HL-60/S4 (cell line): ENCODE data around the gene LYPLA2.
"Not testable (repeated sequence)": the region's sequence is repeated elsewhere in the genome, so short reads cannot be mapped to it uniquely, and the experiment has no call there.

Experiments used
- in situ Hi-C: fragments of 300-500 bp; cut with MboI; formaldehyde crosslinking; loops from 2 replicates; pipeline ENCODE4 v1.14.3; 2022; ENCODE audit warnings: low sequenced_read_pairs

Gene LYPLA2

DNA sequence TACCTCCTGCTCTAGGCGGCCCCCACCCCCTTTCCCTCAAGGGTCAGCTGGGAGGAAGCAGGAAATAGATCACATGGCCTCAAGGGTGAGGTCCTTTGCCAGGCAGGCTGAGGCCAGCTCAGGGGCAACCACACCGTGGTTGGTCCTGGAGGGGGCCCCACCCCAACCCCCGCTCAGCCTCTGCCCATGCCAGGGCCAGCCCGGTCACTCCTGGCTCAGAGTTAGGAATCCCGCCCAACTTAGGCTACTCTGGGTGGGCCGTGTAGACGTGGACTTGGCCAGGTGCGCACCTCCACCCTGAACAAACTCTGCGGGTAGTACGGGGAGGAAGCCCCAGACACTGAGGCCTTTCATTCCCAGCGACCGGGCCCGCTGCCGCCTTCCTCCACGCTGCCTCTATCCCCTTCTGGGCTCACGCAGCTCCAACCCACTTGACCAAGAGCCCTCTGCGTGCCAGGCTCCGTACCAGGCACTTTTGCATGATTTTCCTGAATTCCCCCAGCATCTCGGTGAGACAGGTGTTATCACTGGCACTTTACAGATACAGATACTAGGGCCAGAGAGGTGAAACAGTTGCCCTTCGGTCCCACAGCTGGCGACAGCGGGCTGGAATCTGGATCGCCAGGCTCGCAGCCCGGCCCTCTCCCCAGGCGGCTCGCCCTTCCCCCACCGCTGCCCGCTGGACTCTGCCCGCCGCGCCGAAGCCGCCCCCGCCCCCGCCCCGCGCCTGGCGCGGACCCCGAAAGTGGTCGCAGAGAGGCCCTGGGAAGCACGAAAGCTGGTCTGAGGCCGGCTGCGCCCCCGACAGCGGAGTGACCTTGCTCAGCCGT lies 8.8 kb downstream of the LYPLA2 start:
- in situ Hi-C loops = no loop called here

DNA sequence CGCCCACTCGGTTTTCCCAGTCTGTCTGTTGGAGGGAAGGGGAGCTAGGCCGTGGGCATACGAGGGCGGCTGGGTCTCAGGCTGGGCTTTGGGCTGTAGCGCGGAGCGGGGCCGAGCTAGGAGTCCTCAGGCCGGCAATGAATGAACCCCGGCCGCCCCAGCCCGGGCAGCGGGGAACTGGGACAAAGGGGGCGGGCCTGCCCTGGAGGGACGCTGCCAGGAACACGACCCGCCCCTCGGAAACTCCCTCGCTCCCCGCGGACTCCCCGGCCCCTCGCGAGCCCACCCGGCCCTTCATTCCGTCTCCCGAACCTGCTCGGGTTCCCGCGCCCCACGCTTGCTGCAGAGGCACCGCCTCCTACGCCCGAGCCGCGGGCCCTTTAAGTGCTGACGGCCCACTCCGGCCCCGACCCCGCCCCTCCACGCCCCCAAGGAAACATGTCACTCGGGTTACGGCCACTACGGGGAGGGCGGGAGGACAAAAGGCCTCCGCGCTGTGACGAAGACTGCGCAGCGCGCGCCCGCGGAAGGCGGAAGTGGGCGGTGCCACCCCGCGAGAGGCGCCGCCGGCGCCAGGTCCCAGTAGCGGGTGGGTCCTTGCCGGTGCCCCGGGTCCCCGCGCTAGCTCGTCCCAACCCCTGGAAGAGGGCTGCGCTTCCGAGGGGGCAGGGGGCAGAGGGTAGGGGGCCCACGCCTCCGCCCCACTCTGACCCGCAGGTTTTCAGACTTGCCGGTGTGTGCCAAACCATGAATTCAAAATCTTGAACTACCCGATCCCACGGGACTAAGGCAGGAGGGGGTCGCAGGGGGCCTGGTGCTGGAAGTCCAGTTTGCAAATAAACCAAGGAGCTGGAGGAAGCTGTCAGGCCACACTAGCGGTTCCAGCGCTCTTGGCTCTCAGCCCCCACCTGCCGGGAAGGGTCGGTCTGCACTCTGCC lies 9.7 kb downstream of the LYPLA2 start, which contains the start of gene GALE:
Gene GALE, minus strand, starts transcription at position 355 of the 938 bp plus-strand sequence. CDS start 1,747 bp downstream, outside the sequence.
- in situ Hi-C loops = no loop called here

- in situ Hi-C loops = no loop called here
Observed at GRCh38 chr1:23801338-23801748, 10.4 kb downstream of the LYPLA2 start.

DNA sequence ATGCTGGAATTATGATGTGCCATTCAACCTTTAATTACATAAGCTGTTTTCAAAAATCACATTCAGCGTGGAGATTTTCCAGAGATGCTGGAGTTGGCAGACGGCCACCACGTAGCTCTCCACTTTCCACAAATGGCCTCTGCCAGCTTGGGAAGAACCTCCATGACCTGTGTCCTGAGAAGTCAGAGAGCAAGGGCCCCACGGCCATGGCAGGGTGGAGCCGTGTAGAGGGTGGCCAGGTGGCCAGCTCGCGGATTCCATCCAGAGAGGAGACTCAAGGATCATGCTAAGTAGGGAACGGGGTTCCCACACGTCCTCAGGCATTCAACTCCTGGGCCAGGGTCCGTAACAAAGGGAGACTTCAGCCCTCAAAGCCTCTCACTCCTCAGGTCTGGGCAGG lies 10.9 kb downstream of the LYPLA2 start:
- in situ Hi-C loops = no loop called here

GRCh38 chr1:23802809-23803342 lies 11.9 kb downstream of the LYPLA2 start:
- in situ Hi-C loops = not testable (repeated sequence)

DNA sequence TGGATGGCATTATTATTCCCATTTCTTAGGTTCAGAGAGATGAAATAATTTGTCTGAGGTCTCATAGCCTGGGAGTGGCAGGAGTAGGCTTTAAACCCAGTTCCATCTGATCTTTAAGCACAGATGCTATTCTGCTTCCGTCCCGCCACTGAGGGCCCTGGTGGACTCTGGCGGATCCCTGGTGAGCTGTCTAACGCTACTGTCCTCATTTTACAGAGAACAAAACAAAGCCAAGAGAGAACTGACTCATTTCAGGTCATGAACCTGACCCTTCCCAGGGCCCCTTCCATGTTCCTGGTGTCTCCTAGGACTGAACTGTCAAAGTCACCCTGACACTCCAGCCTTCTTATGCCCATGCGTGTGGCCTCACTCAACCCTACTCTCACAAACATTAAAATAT lies 12.7 kb downstream of the LYPLA2 start:
- in situ Hi-C loops = no loop called here

GRCh38 chr1:23804183-23804835 lies 13.4 kb downstream of the LYPLA2 start:
- in situ Hi-C loops = no loop called here

DNA sequence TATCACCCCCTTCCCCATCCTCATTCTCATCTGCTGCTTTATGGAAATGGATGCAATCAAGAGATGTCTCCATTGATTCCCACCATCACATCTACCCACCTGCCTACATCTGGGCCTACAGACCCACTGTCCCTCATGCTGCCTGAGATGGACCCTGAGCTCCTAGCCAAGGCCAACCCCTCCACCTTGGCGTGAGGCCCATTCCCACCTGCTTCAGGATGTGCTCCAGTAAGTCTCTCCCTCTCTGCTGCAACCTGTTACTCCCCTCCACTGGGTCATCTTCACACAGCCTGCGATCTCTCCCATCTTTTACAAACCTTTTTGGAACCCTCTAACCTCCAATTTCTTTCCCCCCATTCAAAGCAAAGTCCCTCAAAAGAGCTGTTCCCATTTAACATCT lies 14.1 kb downstream of the LYPLA2 start:
- in situ Hi-C loops = loop anchor here (5.0 kb wide), 1 partner anchor 112 kb away; no protein-coding TSS in a partner anchor

- in situ Hi-C loops = loop anchor here (5.0 kb wide), 1 partner anchor 111 kb away; no protein-coding TSS in a partner anchor
Observed at GRCh38 chr1:23806280-23806679, 15.3 kb downstream of the LYPLA2 start.

GRCh38 chr1:23807453-23807852 lies 16.5 kb downstream of the LYPLA2 start:
- in situ Hi-C loops = loop anchor here (5.0 kb wide), 1 partner anchor 110 kb away; no protein-coding TSS in a partner anchor

DNA sequence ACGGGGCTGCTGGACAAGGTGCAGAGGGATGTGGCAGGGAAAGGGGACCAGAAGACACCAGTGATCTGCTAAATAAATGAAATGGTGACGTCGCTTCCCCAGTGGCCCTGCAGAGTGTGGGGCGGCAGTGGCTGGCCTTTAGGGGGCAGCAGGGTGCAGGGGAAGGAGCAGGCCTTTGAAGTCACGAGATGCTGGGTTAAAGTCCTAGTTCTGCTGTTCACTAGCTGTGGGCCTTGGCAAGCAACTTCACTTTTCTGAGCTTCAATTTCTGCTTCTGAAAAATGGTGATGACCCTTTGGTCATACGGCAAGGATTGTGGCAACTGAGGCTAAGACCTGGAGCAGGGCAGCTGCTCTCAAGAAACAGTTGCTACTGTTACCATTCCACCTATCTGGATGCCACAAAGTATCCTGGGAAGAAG lies 18.8 kb downstream of the LYPLA2 start:
- in situ Hi-C loops = loop anchor here (5.0 kb wide), 1 partner anchor 108 kb away; no protein-coding TSS in a partner anchor

DNA sequence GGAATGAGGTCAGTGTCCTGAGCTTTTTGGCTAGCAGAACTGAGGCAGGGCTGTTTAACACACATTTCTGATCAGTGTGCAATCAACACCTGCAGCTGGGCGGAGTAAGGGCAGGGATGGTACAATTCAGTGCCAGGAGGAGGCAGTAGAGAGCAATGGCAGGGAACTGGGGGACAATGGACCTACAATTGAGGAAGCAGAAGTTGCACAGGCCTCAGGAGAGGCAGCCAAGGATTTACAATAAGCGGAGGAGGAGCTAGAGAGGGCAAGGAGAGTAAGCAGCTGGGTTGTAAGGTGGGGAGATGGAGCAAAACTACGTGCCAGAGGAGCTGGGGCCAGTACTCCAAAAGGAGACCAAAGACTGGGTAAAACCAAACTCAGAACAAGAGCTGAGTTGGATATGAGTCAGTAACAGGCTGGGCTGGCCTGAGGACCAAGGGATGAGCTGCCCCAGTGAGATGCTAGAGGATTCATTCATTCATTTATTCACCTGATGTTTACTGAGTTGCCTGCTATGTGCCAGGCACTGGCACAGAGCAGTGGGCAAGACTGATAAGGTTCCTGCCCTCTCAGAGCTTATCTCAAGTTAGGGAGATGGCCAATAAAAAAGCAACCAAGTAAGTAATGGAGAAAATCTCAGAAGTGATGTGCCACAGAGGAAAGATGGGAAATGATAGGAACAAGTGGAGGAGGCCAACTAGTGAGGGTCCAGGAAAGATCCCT lies 20.0 kb downstream of the LYPLA2 start:
- in situ Hi-C loops = no loop called here

- in situ Hi-C loops = no loop called here
Observed at GRCh38 chr1:23814016-23814415, 23.1 kb downstream of the LYPLA2 start.

DNA sequence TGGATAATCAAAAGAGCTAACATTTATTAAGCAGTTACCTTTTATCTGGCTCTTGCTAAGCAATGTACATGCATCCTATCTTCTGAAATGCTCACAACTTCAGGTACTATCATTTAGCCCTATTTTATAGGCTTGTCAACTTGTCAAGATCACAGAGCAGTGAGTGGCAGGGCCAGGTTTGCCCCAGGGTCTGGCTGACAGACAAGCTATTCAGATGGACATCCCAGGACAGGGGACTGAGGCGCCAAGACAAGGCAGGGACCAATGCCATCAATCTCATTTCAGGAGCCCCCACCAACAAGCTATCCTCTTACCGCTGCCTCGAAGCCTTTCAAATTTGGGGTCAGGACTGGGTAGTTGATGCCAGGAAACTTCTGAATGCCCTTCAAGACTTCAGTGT lies 25.4 kb downstream of the LYPLA2 start:
- in situ Hi-C loops = no loop called here

GRCh38 chr1:23816906-23817305 lies 26.0 kb downstream of the LYPLA2 start:
- in situ Hi-C loops = no loop called here

DNA sequence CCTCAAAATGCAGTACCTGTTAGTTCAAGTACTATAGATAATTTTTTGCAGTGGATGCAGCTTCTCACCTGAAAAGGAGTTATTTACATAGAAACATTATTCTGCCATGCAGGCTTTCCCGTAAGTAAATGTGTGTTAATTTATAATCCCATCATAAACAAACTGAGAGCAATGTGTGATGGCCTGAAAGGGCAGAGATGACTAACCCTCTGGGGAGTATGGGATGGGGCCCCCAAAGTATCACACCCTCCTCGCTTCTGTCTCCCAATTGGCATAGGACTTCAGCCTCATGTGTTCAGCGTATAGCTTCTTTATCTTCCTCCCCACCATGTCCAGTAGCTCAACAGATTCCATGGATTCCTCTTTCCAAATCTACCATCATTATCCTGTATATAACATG lies 26.7 kb downstream of the LYPLA2 start:
- in situ Hi-C loops = no loop called here

DNA sequence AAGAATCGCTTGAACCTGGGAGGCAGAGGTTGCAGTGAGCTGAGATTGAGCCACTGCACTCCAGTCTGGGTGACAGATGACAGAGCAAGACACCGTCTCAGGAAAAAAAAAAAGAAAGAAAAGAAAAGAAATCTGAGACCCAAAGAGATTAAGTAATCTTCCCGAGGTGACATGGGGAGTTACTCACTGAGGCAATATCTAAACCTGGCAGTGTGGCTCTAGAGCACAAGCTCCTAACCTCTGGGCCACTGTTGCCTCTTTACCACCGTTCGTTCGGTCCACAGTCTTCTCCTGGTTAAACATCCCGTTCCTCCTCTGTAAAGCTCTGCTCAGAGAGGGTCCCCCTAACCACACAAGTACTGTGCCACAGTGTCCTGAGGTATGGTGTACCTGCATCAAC lies 32.8 kb downstream of the LYPLA2 start:
- in situ Hi-C loops = no loop called here

DNA sequence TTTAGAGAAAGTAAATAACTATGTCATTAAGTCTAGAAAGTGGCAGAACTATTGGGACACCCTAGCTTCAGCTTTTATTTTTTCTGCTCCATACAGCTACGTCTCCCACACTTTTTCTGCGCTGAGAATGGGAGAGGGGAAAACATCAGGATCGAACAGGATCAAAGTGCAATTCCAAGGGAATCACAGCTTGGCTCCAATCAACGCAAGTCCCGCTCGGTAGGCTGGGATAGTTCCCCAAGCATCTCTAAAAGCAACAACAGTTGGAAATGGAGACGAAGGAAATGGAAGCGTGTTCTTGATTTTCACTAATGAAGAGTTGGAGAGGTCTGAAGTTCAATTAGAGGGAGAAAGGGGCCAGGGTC lies 33.7 kb downstream of the LYPLA2 start:
- in situ Hi-C loops = no loop called here

- in situ Hi-C loops = no loop called here
Observed at GRCh38 chr1:23825076-23825761, 34.3 kb downstream of the LYPLA2 start, which contains the start of gene HMGCL. Gene HMGCL, minus strand, starts transcription at chr1:23825429. Its CDS starts 14 bp downstream, at chr1:23825415.
